Mesendoderm (in vitro differentiated cells): ENCODE results near the gene NRN1.
A peak's percentile ranks its signal among the peaks of the same experiment; 100 is the strongest.

ENCODE experiments used
- DNase-seq: peaks from one replicate; pipeline ENCODE4 v3.0.0; 2013
- H2AK5ac ChIP-seq: 2 replicates; pipeline ENCODE4 v1.6.1; 2013; ENCODE audit warnings: low read length, inconsistent platforms
- H2BK120ac ChIP-seq: 2 replicates; pipeline ENCODE4 v1.6.1; 2013; ENCODE audit warnings: low read depth, mild to moderate bottlenecking, low read length, moderate library complexity, mixed read lengths
- H2BK15ac ChIP-seq: replicated peaks from 2 replicates; pipeline ENCODE4 v1.6.1; 2013; ENCODE audit warnings: low read depth, mild to moderate bottlenecking, moderate library complexity
- H2BK5ac ChIP-seq: 2 replicates; pipeline ENCODE4 v1.6.1; 2013; ENCODE audit warnings: low read length, inconsistent platforms
- H3K18ac ChIP-seq: 2 replicates; pipeline ENCODE4 v1.6.1; 2013; ENCODE audit warnings: mild to moderate bottlenecking, low read length, mixed read lengths
- H3K23ac ChIP-seq: one replicate; pipeline ENCODE4 v1.6.1; 2013; ENCODE audit warnings: low read length
- H3K27ac ChIP-seq: 2 replicates; pipeline ENCODE4 v1.5.1; 2013; ENCODE audit warnings: low read depth, mild to moderate bottlenecking, inconsistent platforms, low read length, moderate library complexity
- H3K27me3 ChIP-seq: 2 replicates; pipeline ENCODE4 v1.6.1; 2013; ENCODE audit warnings: low read length, control low read depth, mild to moderate bottlenecking, inconsistent platforms; ENCODE audit not compliant: insufficient read depth, poor library complexity
- H3K36me3 ChIP-seq: 2 replicates; pipeline ENCODE4 v1.6.1; 2013; ENCODE audit warnings: low read length, inconsistent platforms; ENCODE audit not compliant: control insufficient read depth, insufficient read depth
- H3K4ac ChIP-seq: one replicate; pipeline ENCODE4 v1.6.1; 2013; ENCODE audit warnings: low read depth, mild to moderate bottlenecking, low read length, moderate library complexity
- H3K4me1 ChIP-seq: 2 replicates; pipeline ENCODE4 v1.6.1; 2013; ENCODE audit warnings: low read depth, low read length, inconsistent platforms; ENCODE audit not compliant: control insufficient read depth
- H3K4me2 ChIP-seq: 2 replicates; pipeline ENCODE4 v1.6.1; 2013; ENCODE audit warnings: low read length
- H3K4me3 ChIP-seq: 2 replicates; pipeline ENCODE4 v1.5.1; 2013; ENCODE audit warnings: mild to moderate bottlenecking, low read length
- H3K56ac ChIP-seq: one replicate; pipeline ENCODE4 v1.6.1; 2013; ENCODE audit warnings: low read length
- H3K79me1 ChIP-seq: 2 replicates; pipeline ENCODE4 v1.6.1; 2013; ENCODE audit warnings: low read length, inconsistent platforms
- H3K79me2 ChIP-seq: 2 replicates; pipeline ENCODE4 v1.6.1; 2013; ENCODE audit warnings: mild to moderate bottlenecking, low read length; ENCODE audit not compliant: control insufficient read depth, insufficient read depth
- H3K9ac ChIP-seq: 2 replicates; pipeline ENCODE4 v1.6.1; 2013; ENCODE audit warnings: low read length, inconsistent platforms
- H4K5ac ChIP-seq: one replicate; pipeline ENCODE4 v1.6.1; 2013; ENCODE audit warnings: low read length
- H4K8ac ChIP-seq: one replicate; pipeline ENCODE4 v1.6.1; 2013; ENCODE audit warnings: low read depth, mild to moderate bottlenecking, control low read depth, low read length, moderate library complexity
- WGBS: extraction: QIAGEN DNeasy Blood & Tissue Kit; methylation state at CpG from one replicate; pipeline ENCODE4 v1.1.7; 2013; ENCODE audit warnings: low lambda C conversion rate, missing lambda C conversion rate; ENCODE audit not compliant: insufficient coverage; ENCODE audit errors: extremely low coverage; 5-methylcytosine and 5-hydroxymethylcytosine counted together

The NRN1 gene

DNA sequence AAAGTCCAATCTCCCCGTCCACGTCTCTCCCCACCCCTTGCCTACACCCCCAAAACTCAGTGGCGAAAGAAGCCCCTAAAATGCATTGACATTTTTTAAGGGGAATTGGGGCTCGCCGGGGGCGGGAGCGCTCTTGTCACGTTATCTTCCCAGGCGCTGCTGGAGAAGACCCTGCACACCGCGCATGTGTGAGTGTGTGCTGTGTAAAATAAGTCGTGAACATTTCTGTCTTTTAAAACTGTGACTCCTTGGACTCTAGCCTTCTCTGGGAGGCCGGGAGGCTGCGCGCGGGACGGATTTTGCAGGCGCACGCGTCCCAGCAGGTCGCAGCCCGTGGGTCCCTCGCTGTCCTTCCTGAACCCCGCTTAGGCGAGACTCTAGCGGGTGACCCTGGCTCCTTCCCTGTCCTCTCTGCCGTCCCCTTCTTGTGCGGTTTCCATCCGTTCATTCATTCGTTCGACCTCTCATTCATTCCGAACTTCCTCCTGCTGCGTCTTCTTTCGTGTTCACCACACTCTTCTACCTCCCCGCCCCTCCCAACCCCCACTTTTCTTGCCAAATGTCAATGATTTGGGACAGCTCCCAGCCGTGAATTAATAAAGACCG is 2.2 kb downstream of the NRN1 start:
- Histone ChIP-seq H3K36me3 (no peaks in the 10 kb centered on the region), H2AK5ac (no peak overlapping the region), H3K4me2 (peak overlapping the region; percentile 93), H4K8ac (no peak overlapping the region), H3K4ac (no peak overlapping the region), H3K79me2 (no peaks in the 10 kb centered on the region), H2BK120ac (no peak overlapping the region), H3K27ac (no peak overlapping the region), H3K23ac (no peak overlapping the region), H2BK5ac (no peak overlapping the region), H4K5ac (no peak overlapping the region), H3K4me1 (peaks cover 6% of the 10 kb centered on the region), H3K4me3 (no peak overlapping the region), H3K56ac (peak overlapping the region; percentile 56), H3K79me1 (no peaks in the 10 kb centered on the region), H3K27me3 (peaks cover 66% of the 10 kb centered on the region), H3K18ac (no peak overlapping the region), H2BK15ac (no peak overlapping the region), H3K9ac (no peak overlapping the region)
- peak; percentile 33 for DNase-seq
- no CpG with 5 or more reads among the region's 37 CpGs for WGBS

DNA sequence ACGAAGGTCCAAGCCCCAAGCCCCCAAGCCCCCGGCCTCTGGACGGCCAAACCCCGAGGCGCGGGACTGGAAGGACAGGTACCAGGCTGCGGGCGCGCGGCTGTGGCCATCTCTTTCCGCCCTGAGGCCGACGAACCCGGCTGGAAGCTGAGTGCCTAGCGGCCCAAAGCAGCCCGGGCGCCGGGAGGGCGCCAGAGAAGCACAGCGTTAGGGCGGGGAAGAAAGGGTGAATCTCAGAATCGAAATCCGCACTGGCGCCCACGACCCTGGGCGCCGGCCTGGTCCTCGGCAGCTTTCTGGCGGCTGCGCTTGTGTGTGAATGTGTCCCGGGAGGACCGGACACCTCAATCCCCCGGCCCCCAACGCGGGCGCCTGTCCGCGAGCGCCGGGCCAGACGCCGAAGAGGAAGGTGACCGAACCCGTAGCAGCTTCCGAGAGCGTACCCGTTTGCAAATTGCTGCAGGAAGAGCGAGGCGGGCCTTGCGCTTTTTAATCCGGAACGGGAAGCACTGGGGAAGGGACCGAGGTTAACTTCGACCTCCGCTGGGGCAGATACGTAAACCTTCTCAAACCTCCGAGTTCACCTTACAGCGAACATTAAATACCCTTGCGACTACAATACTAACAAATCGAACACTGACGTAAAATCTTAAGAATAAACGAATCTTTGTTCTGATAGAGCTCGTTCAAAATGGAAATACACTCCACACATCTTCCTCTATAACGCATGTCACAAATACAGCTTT is 2.9 kb downstream of the NRN1 start:
- Histone ChIP-seq H2BK5ac (no peak overlapping the region), H3K36me3 (no peaks in the 10 kb centered on the region), H3K23ac (no peak overlapping the region), H2BK120ac (no peak overlapping the region), H4K8ac (no peak overlapping the region), H3K4me3 (peak overlapping the region; percentile 29), H3K79me1 (no peaks in the 10 kb centered on the region), H3K79me2 (no peaks in the 10 kb centered on the region), H3K4me1 (peaks cover 7% of the 10 kb centered on the region), H2AK5ac (no peak overlapping the region), H3K56ac (peak overlapping the region; percentile 60), H2BK15ac (no peak overlapping the region), H3K4me2 (peak overlapping the region; percentile 93), H3K27me3 (peaks cover 69% of the 10 kb centered on the region), H4K5ac (no peak overlapping the region), H3K18ac (peak overlapping the region; percentile 31), H3K9ac (peak overlapping the region; percentile 55), H3K4ac (no peak overlapping the region), H3K27ac (no peak overlapping the region)
- DNase-seq = peak; percentile 84
- WGBS = no CpG with 5 or more reads among the region's 64 CpGs

DNA sequence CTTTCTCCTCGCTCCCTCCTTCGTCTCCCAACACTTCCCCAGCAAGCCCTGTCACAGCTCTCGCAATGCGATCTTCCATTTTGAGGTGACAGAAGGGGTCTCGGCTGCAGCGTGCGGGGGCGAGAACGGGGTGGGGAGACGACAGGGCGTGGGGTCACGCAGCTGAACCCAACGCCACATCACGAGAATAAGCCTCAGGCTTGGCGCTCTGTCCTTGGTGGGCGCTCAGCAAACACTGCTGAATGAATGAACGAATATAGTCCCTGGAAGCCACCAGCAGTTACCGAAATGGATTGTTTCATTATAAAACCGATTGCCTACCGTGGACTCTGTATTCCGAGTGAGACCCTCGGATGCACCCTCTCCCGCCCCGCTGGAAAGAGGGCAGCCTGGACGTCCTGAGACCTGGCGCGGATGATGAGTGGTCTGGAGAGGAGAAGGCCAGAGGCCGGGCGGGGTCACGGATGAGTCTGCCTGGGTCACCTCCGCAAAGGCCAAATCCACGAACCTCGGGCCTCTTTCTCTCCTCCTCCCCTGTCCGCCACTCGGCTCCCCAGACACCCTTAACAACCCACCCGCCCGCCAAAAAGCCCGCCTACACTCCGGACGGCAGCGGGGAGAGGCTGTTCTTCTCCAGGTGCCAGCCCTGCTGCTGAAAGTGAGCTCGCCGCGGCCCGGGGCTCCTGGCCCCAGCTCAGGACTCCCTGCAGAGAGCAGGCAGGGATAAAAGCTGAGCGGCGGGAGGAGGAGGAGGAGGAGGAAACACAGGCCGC is 3.7 kb downstream of the NRN1 start:
- no peak overlapping the region for H2AK5ac ChIP-seq
- no peak overlapping the region for H2BK5ac ChIP-seq
- no peaks in the 10 kb centered on the region for H3K79me1 ChIP-seq
- peak overlapping the region; percentile 73 for H3K56ac ChIP-seq
- no peak overlapping the region for H3K27ac ChIP-seq
- no peak overlapping the region for H3K23ac ChIP-seq
- no peak overlapping the region for H4K8ac ChIP-seq
- H3K9ac ChIP-seq = peak overlapping the region; percentile 55
- H2BK120ac ChIP-seq = no peak overlapping the region
- DNase-seq = no peak
- H3K27me3 ChIP-seq = peaks cover 75% of the 10 kb centered on the region
- H3K36me3 ChIP-seq = no peaks in the 10 kb centered on the region
- H3K4me3 ChIP-seq = peak overlapping the region; percentile 16
- H3K4me2 ChIP-seq = peak overlapping the region; percentile 93
- no CpG with 5 or more reads among the region's 48 CpGs for WGBS
- no peaks in the 10 kb centered on the region for H3K79me2 ChIP-seq
- peaks cover 7% of the 10 kb centered on the region for H3K4me1 ChIP-seq
- H2BK15ac ChIP-seq = no peak overlapping the region
- H3K18ac ChIP-seq = peak overlapping the region; percentile 31
- no peak overlapping the region for H4K5ac ChIP-seq
- H3K4ac ChIP-seq = no peak overlapping the region

DNA sequence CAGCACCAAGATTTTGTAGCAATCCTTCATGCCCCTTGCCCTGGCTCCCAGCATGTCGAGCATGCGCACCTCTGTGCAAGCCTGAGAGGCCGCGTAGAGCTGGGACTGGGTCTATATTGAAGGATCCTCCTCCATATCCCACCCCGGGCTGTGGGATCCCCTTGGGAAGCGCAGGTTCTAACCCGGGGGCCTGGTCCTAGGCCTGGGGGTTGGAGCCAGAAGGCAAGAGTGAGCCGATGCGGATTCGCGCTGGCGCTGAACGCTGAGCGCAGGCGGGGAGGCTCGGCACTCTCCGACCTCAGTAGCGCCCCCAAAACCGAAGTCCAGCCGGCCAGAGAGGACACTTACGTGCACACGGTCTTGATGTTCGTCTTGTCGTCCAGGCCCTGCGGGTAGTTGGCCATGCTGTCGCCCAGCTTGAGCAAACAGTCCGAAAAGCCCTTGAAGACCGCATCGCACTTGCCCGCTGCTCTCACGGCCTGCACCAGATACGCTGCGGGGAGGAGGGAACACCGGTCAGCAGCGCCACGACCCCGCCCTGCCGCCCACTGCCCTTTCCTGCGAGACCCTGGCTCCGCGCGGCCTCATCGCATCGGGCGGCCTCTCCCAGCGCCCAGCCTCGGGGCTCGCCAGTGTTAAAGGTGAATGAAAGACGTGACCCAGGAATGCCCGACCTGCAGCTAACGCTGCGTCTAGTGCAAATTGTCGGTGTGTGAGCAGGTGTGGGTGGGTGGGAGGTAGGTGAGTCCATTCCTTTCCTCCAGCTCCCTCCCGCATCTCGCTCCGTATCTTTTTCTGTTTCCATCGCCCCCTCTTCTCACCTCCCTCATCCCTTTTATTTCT is 4.5 kb downstream of the NRN1 start:
- Histone ChIP-seq H4K5ac (no peak overlapping the region), H3K79me1 (no peaks in the 10 kb centered on the region), H2BK5ac (no peak overlapping the region), H2AK5ac (no peak overlapping the region), H3K4me1 (peaks cover 4% of the 10 kb centered on the region), H3K56ac (peak overlapping the region; percentile 73), H3K79me2 (no peaks in the 10 kb centered on the region), H3K18ac (no peak overlapping the region), H2BK15ac (no peak overlapping the region), H3K4me3 (peak overlapping the region; percentile 46), H3K9ac (peak overlapping the region; percentile 48), H3K4ac (no peak overlapping the region), H3K4me2 (peak overlapping the region; percentile 93), H3K23ac (peak overlapping the region; percentile 97), H3K27ac (no peak overlapping the region), H4K8ac (no peak overlapping the region), H3K27me3 (peaks cover 73% of the 10 kb centered on the region), H2BK120ac (no peak overlapping the region), H3K36me3 (no peaks in the 10 kb centered on the region)
- WGBS = no CpG with 5 or more reads among the region's 57 CpGs
- DNase-seq = peak; percentile 54

DNA sequence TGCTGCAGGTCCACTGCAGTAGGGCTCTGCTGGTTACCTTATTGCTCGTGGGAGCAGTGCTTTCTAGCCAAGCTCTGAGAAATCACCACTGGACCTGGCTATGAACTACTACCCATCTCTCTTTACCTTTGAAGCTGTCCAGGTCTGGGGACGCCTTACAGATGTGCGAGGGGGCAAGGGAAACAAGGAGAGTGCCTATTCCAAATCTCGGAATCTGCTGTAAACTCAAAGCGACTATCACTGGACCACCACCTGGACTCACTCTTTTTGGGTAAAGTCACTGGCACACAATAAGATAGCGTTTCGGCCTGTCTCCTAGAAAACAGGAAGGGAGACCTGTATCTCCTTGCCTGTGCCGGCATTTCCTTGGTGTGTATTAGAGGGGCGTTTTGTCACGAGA is 5.3 kb downstream of the NRN1 start:
- DNase-seq = peak; percentile 16
- H3K4ac ChIP-seq = no peak overlapping the region
- no peaks in the 10 kb centered on the region for H3K36me3 ChIP-seq
- H3K18ac ChIP-seq = no peak overlapping the region
- no peak overlapping the region for H3K27ac ChIP-seq
- H3K4me3 ChIP-seq = no peak overlapping the region
- H4K8ac ChIP-seq = no peak overlapping the region
- no peak overlapping the region for H2BK15ac ChIP-seq
- peaks cover 4% of the 10 kb centered on the region for H3K4me1 ChIP-seq
- H2BK5ac ChIP-seq = no peak overlapping the region
- peak overlapping the region; percentile 45 for H3K23ac ChIP-seq
- H3K56ac ChIP-seq = peak overlapping the region; percentile 15
- peak overlapping the region; percentile 93 for H3K4me2 ChIP-seq
- no CpG with 5 or more reads among the region's 10 CpGs for WGBS
- H2BK120ac ChIP-seq = no peak overlapping the region
- no peaks in the 10 kb centered on the region for H3K79me2 ChIP-seq
- no peak overlapping the region for H4K5ac ChIP-seq
- no peak overlapping the region for H2AK5ac ChIP-seq
- no peaks in the 10 kb centered on the region for H3K79me1 ChIP-seq
- peaks cover 66% of the 10 kb centered on the region for H3K27me3 ChIP-seq
- no peak overlapping the region for H3K9ac ChIP-seq
